Right atrium auricular region (tissue), 2 donors: ENCODE results near the gene TMPRSS3. TPM values are rescaled to one million over a fixed set of nuclear protein-coding genes. Genes with fewer than 3 reads are reported as not detected.

Experiments used
- DNase-seq: peaks from one replicate; pipeline ENCODE4 v3.0.0-alpha.2; 2019; ENCODE audit warnings: low spot score
- H3K27ac ChIP-seq, 2 donors: fragments of 200-600 bp; sonication (generic); 1 replicate in 1 of 2; 2 replicates in 1 of 2; pipeline ENCODE4 v1.5.1; 2016 to 2019
- H3K27me3 ChIP-seq, 2 donors: fragments of 200-600 bp; sonication (generic); one replicate each; pipeline versions ENCODE4 v1.5.1 to v1.6.0; 2017 to 2019
- H3K36me3 ChIP-seq: fragments of 200-600 bp; sonication (generic); one replicate; pipeline ENCODE4 v1.5.1; 2016
- H3K4me1 ChIP-seq, 2 donors: fragments of 200-600 bp; sonication (generic); one replicate each; pipeline versions ENCODE4 v1.5.1 to v1.6.0; 2017 to 2019
- H3K4me3 ChIP-seq, 2 donors: fragments of 200-600 bp; sonication (generic); 1 replicate in 1 of 2; 2 replicates in 1 of 2; pipeline ENCODE4 v1.5.1; 2017 to 2019; ENCODE audit warnings: mild to moderate bottlenecking in 1 of 2, moderate library complexity in 1 of 2
- H3K9me3 ChIP-seq, 2 donors: fragments of 200-600 bp; sonication (generic); one replicate each; pipeline ENCODE4 v1.5.1; 2019
- total RNA-seq, 2 donors: library from RNA; depleted of rRNA; stranded (reverse); fragments of >200 nt; gene quantifications; one replicate each; pipeline ENCODE4 v1.1.0, GENCODE V29; 2016
- TF ChIP-seq, protein P1 (sequence below), 2 donors: fragments of 200-600 bp; sonication (generic); IDR thresholded peaks; one replicate each; pipeline ENCODE4 v1.5.1; 2019; ENCODE audit warnings: antibody characterized with exemption in 2 of 2

Gene TMPRSS3
- total RNA-seq, 2 donors from 2014 or later, result 1.1 to 2.4 TPM

DNA sequence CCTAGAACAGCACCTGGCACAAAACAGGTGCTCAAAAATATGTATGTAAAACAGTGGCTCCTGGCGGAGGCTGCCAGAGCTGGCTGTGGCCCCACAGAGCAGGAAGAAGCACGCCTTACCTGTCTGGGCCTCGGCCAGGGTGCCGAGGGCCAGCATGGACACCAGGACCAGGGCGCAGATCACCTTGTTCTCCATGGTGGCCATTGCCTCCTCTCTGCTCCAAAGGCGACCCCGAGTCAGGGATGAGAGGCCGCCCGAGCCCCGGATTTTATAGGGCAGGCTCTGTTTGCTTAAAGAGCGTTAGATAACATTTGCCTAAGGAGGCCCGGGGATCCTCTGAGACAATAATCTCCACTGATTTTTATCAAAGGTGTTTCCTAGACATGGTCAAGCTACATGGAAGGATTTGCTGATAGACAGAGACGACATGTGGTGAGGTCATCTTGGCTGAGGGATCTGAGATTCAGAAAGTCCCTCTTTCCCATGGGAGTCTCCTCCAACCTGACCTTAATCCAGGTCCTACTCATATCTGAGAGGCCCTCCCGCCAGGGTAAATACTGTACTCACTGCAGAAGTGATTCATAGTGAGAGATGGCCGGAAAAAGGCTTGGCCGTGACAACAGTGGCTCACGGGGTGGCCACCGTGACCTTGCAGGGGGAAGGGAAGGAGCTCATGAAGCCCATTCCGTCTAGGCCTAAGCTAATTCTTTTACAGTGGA is 29.4 kb downstream of the TMPRSS3 start, which contains the start of gene TFF1:
TSS of gene TFF1 (minus strand) at position 244 of the 719 bp plus-strand sequence. CDS start at position 204, 40 bp downstream.
- H3K4me3 ChIP-seq, result no peak within 1 kb of the TSS
- no peaks in the 10 kb centered on the region for H3K9me3 ChIP-seq
- no peaks in the 10 kb centered on the region for H3K36me3 ChIP-seq
- DNase-seq, result no peak
- H3K4me1 ChIP-seq, result no peaks in the 10 kb centered on the region
- TF ChIP-seq, protein P1, sequence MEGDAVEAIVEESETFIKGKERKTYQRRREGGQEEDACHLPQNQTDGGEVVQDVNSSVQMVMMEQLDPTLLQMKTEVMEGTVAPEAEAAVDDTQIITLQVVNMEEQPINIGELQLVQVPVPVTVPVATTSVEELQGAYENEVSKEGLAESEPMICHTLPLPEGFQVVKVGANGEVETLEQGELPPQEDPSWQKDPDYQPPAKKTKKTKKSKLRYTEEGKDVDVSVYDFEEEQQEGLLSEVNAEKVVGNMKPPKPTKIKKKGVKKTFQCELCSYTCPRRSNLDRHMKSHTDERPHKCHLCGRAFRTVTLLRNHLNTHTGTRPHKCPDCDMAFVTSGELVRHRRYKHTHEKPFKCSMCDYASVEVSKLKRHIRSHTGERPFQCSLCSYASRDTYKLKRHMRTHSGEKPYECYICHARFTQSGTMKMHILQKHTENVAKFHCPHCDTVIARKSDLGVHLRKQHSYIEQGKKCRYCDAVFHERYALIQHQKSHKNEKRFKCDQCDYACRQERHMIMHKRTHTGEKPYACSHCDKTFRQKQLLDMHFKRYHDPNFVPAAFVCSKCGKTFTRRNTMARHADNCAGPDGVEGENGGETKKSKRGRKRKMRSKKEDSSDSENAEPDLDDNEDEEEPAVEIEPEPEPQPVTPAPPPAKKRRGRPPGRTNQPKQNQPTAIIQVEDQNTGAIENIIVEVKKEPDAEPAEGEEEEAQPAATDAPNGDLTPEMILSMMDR (IDR thresholded peaks at IDR 0.05), result no peak
- H3K27me3 ChIP-seq, result no peaks in the 10 kb centered on the region
- no peak within 1 kb of the TSS for H3K27ac ChIP-seq

DNA sequence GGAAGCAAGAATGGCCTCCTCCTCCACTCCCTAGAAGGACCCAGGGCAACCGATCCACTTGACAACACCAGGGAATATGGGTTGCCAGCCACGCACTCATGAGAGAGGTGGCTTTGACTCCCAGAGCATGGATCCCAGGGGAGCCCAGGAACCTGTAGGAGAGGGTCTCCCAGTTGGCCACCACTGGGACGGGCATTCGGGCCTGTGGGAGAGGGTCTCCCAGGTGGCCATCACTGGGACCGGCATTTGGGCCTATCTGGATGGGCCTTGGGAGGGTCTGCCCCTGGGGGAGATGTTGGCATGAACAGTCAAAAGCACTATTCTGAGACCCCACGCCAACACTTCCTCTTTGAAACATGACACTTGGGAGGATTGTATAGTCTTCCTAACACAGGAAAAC is 30.1 kb downstream of the TMPRSS3 start:
- Histone ChIP-seq H3K4me3 (no peak overlapping the region), H3K36me3 (no peaks in the 10 kb centered on the region), H3K9me3 (no peaks in the 10 kb centered on the region), H3K27me3 (no peaks in the 10 kb centered on the region), H3K4me1 (no peaks in the 10 kb centered on the region), H3K27ac (no peak overlapping the region)
- TF ChIP-seq, protein P1 (IDR thresholded peaks at IDR 0.05), result no peak
- DNase-seq, result no peak

- DNase-seq, result no peak
- Histone ChIP-seq H3K27ac (no peak overlapping the region), H3K36me3 (no peaks in the 10 kb centered on the region), H3K4me3 (no peak overlapping the region), H3K9me3 (peaks cover 0 to 6% of the 10 kb centered on the region in 2 donors), H3K4me1 (no peaks in the 10 kb centered on the region), H3K27me3 (no peaks in the 10 kb centered on the region)
- TF ChIP-seq, protein P1 (IDR thresholded peaks at IDR 0.05), result no peak
These were observed 31.5 kb downstream of the TMPRSS3 start for GRCh38 chr21:42364304-42364865.

GRCh38 chr21:42363312-42363711 is 32.5 kb downstream of the TMPRSS3 start:
- no peak for DNase-seq
- H3K36me3 ChIP-seq, result no peaks in the 10 kb centered on the region
- no peak overlapping the region for H3K4me3 ChIP-seq
- no peaks in the 10 kb centered on the region for H3K4me1 ChIP-seq
- TF ChIP-seq, protein P1 (IDR thresholded peaks at IDR 0.05), result no peak
- peaks cover 0 to 6% of the 10 kb centered on the region in 2 donors for H3K9me3 ChIP-seq
- H3K27me3 ChIP-seq, result no peaks in the 10 kb centered on the region
- H3K27ac ChIP-seq, result no peak overlapping the region

GRCh38 chr21:42362700-42363099 is 33.2 kb downstream of the TMPRSS3 start:
- Histone ChIP-seq H3K4me3 (no peak overlapping the region), H3K4me1 (no peaks in the 10 kb centered on the region), H3K9me3 (peaks cover 0 to 6% of the 10 kb centered on the region in 2 donors), H3K36me3 (no peaks in the 10 kb centered on the region), H3K27me3 (no peaks in the 10 kb centered on the region), H3K27ac (no peak overlapping the region)
- DNase-seq, result no peak
- TF ChIP-seq, protein P1 (IDR thresholded peaks at IDR 0.05), result no peak
